PFSK-1 (cell line): Measurements from ENCODE around the gene SPHK2.

Source experiments
- FOXP2 ChIP-seq: optimal IDR thresholded peaks from 2 replicates; pipeline ENCODE3; 2011; ENCODE audit warnings: borderline replicate concordance, control low read depth, inconsistent platforms; ENCODE audit not compliant: insufficient read depth; ENCODE audit errors: extremely low read length, extremely low read depth
- POLR2AphosphoS5 ChIP-seq: IDR thresholded peaks from 2 replicates; pipeline ENCODE4 v1.6.1; 2012; ENCODE audit warnings: low read depth, mild to moderate bottlenecking, control low read depth, low read length, moderate library complexity
- REST ChIP-seq, 2 experiments: IDR thresholded peaks; 2 replicates each; pipeline versions ENCODE4 v1.6.1 to v1.8.0; 2011 to 2012; ENCODE audit warnings: low read depth in 2 of 2, low read length in 2 of 2, control low read depth in 1 of 2, inconsistent platforms in 1 of 2, mild to moderate bottlenecking in 1 of 2, moderate library complexity in 1 of 2; ENCODE audit not compliant: insufficient read depth in 1 of 2
- SIN3A ChIP-seq: IDR thresholded peaks from 2 replicates; pipeline ENCODE4 v1.6.1; 2012; ENCODE audit warnings: mild to moderate bottlenecking, low read length, moderate library complexity, borderline replicate concordance; ENCODE audit not compliant: insufficient read depth
- TAF1 ChIP-seq: IDR thresholded peaks from 2 replicates; pipeline ENCODE4 v1.6.1; 2012; ENCODE audit warnings: low read length, control low read depth, borderline replicate concordance; ENCODE audit not compliant: insufficient read depth

The SPHK2 gene

GRCh38 chr19:48676487-48676886 is 57.2 kb downstream of the SPHK2 start:
- no peak for TF ChIP-seq REST (IDR thresholded peaks at IDR 0.05; ENCODE audit: insufficient read depth in 1 of 2, low read depth in 2 of 2, low read length in 2 of 2)
- TF ChIP-seq POLR2AphosphoS5: no peak
- no peak for TF ChIP-seq SIN3A
- no peak for TF ChIP-seq FOXP2
- no peak for TF ChIP-seq TAF1

GRCh38 chr19:48676887-48677286 is 57.6 kb downstream of the SPHK2 start:
- TF ChIP-seq REST (IDR thresholded peaks at IDR 0.05; ENCODE audit: insufficient read depth in 1 of 2, low read depth in 2 of 2, low read length in 2 of 2) (no peak), FOXP2 (no peak), TAF1 (no peak), POLR2AphosphoS5 (no peak), SIN3A (no peak)

GRCh38 chr19:48678201-48678600 is 58.9 kb downstream of the SPHK2 start:
- no peak for TF ChIP-seq POLR2AphosphoS5
- no peak for TF ChIP-seq FOXP2
- TF ChIP-seq TAF1: no peak
- no peak for TF ChIP-seq SIN3A
- TF ChIP-seq REST (IDR thresholded peaks at IDR 0.05; ENCODE audit: insufficient read depth in 1 of 2, low read depth in 2 of 2, low read length in 2 of 2): no peak
